Stimulated activated CD4-positive, alpha-beta T cell treated with anti-CD3 and anti-CD28 coated beads, Interleukin-1b, Interleukin-23, amount 100 ng/mL, for 1 hour (primary cell): ENCODE measurements around the gene IL10RA.
"Not testable (repeated sequence)": the region's sequence is repeated elsewhere in the genome, so short reads cannot be mapped to it uniquely, and the experiment has no call there.

Experiments used
- DNase-seq, 2 donors: peaks; one replicate each; pipeline ENCODE4 v3.0.0-alpha.2; 2020; ENCODE audit warnings: low read depth in 2 of 2

IL10RA gene

DNA sequence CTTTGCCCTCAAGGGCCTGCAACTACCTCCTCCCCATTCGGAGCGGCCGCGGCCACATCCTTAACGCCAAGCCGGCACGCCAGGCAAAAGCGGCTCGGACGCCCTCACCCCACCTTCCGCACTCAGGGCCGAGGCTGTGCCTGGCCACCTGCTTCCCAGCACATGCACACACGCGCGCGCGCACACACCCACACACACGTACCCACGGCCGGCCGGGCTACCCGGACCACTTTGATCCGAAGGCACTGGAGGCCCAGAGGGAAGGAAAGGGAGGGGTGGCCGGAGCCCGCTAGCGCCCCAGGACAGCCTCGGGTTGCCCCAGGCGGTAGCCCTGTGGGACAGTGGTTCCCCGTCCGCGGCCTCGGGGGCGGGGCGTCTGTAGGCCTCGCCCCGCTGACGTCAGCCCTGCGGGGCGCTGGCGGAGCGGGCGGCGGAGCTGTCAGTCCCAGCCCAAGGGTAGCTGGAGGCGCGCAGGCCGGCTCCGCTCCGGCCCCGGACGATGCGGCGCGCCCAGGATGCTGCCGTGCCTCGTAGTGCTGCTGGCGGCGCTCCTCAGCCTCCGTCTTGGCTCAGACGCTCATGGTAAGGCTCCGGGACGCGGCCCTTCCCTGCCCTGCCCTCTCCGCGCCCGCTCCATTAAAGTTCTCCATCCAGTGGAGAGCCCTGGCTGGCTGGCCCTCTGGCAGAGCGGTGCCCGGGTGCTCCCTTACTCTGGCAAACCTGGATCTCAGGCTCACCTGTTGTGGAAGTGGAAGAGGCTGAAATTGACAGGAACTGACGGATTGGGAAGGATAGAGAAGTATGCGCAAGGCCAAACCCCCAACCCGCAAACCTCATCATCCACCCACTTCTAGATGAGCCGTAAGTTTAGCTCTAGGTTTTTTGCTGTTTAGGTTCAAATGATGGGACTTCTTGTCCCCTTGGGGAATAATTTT is at the start of gene IL10RA:
TSS of gene IL10RA (plus strand) at position 442 of the 935 bp plus-strand sequence. CDS start at position 516, 74 bp downstream.
- peak; percentile 57 to 71 for DNase-seq

DNA sequence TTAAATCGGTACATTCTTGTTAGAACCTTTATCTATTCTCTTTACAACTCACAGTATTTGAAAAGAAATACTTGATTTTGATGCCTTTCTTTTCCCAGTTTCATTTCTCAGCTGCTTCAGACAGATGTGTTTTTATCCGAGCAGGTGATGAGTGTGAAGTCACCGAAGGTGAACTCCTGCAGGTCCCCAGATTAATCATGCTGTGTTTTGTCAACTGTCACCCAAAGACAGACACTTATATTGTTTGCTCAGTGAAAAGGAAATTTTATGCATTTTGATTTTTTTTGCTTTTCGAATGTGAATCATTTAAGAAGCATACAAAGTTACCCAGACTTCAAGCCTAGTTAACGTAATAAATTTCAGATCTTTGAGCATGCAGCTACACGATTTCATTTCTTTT is 49.2 kb upstream of the IL10RA start:
- no peak for DNase-seq

DNA sequence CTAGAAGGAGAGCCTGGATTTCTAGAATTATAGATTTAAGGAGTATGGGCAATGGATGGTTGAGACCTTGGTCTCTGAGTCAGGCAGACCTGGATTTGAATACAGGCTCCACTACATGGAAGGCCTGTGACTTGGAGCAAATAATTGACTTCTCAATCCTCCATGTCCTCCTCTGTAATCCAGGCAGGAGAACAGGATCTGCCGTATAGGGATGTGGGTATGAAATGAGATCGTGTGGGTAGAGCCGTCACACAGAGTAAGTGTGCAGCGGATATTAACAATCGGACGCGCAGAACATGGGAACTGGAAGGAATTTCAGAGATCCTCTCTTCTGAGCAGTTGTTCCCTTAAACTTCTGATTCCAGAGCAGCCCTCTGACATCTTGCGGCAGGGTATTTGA is 45.5 kb upstream of the IL10RA start:
- no peak for DNase-seq

DNA sequence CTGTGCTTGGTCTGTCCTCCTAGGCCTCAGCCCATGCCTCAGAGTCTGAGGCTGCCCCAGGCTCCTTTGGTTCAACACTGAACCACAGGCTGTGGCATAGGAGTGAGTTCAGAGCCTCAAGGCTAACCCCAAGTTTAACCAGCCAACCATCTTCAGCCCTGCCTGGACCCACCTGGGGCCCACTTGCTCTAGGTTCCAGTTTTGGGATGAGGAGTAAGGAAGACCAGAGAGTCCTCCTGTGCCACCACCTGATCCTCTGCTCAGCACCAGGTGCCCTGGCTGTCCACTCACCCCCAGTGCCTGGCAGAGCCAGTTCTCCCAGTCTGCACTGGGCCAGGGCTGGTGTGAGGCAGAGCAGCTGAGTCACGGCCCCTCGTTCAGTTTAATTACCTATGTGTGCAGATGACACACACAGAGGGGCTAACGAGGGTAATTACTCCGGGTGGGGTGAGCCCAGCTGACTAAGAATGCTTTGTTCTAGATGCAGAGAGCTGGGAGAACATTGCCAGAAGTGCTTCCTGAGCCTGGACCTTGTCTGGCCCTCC is 45.0 kb upstream of the IL10RA start:
- DNase-seq, result no peak

DNA sequence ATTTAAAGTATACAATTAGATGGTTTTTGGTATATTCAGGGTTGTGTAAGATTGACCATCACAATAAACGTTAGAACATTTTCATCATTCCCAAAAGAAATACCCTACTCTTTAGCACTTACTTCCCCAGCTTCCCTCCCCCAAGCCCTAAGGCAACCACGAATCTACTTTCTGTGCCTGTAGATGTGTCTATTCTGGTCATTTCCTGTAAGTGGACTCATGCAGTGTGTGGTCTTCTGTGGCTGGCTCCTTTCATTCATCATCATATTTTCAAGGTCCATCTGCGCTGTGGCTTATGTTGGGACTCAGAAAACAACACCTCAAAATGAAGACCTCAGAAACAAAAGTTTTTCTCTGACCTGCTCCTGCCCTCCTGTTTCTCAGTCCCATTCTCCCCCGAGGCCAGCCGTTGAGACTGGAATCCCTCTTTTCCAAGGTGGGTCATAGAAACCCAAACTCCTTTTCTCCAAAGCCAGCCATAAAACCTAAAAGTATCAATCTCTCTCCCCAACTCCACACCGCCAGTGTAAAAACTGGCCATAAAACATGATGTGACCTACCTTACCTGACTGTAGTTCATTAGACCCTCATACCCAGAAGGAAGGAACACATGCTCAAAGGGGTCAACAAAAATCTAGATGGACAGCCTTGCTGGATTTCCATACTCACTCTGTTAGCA is 44.1 kb upstream of the IL10RA start:
- no peak for DNase-seq

DNA sequence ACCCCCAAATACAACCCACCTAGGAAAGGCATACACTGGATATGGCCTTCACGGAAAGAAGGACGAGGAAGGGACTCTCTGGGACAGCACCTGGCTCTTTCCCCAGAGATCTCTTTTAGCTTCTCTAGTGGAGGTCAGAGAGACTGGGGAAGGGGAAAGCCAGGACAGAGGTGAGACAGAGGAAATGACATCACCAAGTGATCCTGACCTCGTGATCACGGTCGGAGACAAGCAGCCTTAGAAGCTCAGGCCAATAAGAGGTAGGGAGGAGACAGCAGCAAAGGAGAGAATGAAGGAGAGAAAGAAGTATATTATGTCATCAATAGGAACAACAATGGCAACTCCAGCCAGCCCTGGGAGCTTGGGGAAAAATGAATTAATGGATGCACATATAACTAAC is 41.6 kb upstream of the IL10RA start:
- DNase-seq, result no peak

DNA sequence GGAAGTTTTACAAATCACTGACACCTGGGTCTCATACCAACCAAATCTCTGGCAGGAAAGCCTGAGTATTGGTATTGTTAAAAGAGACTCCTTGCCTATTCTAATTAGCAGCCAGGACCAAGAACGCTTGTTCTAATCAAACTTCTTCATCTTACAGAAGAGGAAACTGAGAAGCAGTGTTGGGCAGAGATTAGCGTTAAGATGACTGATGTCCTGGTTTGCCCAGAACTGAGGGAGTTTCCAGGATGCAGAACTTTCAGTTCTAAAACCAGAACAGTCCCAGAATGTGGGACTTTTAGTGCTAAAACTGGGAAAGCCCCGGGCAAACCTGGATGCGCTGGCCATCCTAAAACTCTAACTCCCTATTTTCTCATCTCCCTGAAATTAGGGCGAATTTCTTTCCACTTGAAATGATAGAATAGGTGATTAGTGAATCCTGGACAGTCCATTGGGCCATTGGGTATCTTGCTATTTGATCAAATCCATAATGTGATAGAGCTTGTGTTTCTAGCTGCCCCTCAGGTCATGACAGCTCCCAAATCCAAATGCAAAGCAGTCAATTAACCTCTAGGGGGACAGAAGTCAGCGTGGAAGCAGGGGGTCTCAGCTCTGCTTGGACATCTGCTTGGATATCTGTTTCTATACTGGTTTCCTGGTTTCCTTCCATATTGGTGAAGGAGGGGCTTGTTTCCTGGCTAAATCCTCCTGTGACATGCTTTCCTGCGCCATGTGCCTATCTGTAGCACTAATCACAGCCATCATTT is 41.0 kb upstream of the IL10RA start:
- DNase-seq, result no peak

DNA sequence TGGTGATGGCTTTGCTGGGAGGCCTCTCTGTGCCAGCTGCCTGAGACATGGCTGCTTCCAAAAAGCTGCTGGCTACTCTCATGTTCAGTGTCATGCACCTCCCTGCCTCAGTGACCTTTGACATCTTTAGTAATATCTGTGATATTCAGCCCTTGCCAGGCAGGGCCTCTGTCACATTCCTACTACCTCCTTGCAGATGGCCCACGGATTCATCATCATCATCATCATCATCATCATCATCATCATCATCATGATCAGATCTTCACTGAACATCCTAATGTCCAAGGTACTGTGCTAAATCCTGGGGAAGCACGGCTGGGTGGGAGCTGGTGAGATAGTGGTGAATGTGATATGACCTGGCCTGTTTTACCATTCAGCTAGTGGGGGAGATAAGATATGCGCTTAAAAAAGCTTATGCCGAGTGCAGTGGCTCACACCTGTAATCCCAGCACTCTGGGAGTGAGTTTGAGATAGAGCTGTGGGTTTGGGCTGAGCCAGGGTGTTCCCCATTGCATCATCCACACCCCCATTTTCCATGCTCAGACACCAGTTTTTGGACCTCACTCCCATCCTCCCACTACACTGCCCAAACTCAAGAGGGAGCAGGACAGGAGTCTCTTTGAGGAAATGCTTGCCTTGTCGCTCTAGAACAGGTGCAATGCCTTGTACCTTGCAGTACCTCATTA is 39.9 kb upstream of the IL10RA start:
- no peak for DNase-seq

DNA sequence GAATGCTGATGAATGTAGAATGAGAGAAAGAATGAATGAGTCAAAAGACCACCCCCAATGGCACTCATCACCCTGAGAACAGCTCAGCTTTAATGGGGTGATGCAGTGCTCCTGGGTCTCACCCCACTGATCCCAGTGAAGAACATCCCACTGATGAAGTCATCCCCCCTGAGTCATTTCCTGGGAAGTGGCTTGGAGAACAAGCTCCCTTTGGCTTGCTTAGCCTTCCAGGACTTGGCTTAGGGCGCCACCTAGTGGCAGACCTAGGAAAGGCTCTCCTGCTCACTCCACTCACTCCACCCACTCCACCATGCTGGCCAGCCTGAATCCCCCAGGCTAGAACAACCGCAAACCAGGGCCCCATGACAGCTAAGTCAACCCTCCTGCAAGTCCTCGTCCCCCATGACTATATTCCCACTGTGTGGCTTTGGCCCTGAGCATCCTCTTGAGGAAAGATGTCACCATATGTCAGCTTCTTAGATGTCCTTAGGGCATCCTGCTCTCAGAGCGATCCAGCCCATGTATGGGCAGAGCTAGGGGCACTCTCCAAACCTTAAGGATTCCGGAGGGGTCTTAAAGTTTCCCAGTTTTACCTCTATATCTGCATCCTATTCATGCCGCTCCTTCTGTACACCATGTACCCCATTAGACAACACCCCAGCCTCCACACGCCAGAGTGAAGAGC is 39.2 kb upstream of the IL10RA start:
- peak; percentile 70 to 77 for DNase-seq

DNA sequence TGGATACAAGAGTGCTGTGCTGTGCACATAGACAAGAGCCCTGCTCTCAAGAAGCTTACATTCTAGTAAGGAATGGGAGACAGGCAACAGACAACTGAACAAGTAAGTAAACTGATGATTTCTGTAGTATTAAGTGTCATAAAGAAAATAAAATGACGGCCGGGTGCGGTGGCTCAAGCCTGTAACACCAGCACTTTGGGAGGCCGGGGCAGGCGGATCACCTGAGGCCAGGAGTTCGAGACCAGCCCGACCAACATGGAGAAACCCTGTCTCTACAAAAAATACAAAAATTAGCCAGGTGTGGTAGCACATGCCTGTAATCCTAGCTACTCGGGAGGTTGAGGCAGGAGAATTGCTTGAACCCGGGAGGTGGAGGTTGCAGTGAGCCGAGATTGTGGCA is 38.4 kb upstream of the IL10RA start:
- not testable (repeated sequence) for DNase-seq

DNA sequence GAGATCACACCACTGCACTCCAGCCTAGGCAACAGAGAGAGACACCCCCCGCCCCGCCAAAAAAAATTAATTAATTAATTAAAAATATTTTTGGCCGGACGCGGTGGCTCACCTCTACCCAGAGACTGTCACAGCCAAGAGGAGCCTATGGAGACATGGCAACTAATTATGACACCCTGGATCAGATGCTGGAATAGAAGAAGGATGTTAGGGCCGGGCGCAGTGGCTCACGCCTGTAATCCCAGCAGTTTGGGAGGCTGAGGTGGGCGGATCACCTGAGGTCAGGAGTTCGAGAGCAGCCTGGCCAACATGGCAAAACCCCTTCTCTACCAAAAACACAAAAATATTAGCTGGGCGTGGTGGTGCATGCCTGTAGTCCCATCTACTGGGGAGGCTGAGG is 37.7 kb upstream of the IL10RA start:
- DNase-seq, result not testable (repeated sequence)

DNA sequence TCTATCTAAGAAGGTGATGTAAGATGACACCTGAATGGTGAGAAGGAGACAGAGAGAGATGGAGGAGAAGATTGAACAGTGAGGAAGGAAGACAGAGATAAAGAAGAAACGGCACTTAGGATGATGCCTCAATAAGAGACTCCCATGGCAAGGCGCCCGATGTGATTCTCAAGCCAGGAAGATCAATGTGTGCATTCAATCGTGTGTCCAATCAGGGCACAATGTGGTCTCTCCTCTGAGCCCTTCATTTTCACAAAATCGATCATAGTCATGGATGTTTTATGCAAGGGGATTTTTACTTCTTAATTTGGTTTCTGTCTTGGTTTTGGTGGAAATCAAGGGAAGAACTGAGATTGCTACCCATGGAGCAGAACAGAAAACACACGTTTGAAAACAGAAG is 37.1 kb upstream of the IL10RA start:
- no peak for DNase-seq

DNA sequence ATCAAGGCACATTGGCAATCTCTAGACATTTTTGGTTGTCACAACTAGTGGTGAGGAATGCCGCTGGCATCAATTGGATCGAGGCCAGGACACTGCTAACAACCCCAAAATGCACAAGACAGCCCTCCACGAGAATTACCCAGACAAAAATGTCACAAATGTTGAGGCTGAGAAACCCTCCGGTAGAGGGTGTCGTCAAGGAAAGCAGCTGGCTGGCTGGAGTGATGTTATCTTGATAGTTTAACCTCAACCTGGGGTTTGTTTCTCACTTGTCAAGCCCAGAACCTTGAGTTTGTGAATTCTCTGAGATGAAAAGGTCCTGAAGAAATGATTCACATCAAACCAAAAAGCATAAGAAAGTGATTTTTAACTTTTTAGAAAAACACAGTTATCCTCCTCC is 35.9 kb upstream of the IL10RA start:
- peak in 1 of 2 donors; percentile 41 for DNase-seq

DNA sequence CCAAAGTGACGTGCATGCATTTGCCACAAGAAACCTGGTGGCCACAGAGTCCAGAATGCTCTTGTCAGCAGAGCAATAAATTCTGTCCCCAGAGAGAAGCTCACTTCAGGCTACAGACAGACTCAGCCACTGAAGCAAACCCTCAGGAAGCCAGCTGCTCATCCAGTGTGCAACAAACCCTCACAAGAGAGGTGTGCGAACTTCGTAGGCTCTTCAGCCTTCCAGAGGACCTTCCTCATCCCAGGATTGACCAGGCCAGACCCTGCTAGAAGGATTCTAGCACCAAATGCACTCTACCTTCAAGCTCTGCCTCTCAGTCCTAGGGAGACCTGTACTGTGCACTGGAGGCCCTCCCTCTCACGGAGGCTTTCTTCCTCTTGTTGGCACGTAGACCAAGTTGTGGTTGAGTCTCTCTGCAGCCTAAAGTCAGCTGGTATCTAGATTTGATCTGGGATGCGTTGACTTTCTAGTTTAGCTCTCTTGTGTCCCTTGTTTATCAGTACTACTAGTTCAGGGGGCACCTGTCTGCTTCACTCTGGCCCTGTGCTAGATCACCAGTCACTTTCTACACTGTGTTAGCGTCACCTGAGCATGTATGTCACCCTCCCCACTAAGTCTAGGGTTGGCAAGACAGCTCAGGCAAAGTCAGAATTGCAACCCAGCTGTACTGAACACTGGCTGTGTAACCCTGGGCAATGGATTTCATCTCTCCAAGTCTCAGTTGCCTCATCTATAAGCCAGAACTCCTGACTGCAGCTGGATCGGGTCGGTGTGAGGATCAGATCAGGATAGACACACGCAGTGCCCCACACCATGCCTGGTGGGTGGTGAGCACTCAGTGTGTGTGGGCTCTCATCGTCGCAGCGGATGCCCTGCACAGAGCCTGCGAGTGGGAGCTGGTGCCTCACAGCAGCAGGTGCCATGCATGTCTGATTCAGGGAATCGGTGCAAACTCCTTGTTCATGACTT is 34.9 kb upstream of the IL10RA start:
- DNase-seq, result no peak

DNA sequence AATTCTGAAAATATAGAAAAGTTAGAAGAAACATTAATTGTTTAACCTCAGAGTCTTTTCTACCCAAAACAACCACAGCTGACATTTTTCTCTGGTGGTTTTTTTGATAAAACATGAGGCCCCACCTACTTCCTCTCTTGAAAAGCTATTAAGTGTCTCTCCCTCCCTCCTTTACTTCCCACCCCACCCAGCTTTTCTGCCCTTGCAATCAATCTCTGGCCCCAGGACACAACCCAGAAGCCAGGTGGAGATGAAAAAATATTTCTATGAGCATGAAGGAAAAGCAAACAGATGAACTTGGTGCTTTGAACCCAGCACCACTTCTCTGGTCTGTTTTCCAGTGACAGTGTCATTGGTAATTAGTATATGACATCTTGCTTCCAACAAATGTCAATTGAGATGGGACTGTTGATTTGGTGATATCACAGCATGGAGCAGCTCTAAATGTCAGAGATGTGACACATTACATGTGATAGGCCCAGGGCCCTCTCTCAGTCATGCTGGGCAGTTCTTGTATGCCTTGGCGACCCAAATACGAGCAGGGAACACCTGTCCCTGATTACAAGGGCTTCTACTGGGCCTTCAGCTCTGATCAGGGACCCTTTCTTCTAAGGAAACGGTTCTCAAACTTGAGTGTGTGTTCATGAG is 33.0 kb upstream of the IL10RA start:
- no peak for DNase-seq

DNA sequence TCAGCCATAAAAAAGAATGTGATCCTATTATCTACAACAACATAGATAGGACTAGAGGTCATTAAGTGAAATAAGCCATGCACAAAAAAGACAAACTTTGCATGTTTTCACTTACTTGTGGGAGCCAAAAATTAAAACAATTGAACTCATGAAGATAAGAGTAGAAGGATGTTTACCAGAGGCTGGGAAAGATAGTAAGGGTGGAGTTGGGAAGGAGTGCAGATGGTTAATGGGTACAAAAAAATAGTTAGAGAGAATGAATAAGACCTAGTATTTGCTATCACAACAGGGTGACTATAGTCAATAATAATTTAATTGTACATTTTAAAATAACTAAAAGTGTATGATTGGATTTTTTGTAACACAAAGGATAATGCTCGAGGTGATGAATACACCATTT is 27.2 kb upstream of the IL10RA start:
- DNase-seq, result no peak

DNA sequence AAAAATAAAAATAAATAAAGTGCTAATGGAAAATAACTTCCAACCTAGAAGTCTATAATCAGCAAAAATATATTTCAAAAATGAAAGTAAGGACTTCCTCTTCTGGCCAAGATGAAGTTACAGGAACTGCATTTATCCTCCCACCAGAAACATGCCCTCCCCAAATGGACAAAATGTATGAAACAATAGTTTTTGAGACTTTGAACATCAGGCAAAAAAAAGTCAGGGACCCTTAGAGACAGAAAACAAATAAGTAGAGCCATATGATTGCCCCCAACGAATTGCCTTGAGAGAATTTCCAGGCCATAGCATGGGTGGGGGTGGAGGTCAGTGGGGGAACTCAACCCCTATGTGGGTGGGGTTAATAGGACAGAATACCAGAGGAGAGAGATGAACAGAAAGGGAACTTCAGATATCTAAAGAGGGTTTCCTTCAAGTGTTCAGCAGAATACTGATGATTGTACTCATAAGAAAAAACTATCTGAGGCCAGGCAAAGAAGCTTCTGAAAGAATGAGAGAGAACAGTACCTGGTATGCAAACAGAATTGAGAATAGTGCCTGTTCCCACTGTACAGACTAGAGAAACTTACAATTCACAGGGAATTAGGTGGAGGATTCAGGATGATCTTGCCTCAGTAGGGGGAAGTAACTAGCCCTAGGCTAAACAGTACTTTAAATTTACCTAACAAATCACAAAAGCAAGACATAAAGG is 26.6 kb upstream of the IL10RA start:
- no peak for DNase-seq

DNA sequence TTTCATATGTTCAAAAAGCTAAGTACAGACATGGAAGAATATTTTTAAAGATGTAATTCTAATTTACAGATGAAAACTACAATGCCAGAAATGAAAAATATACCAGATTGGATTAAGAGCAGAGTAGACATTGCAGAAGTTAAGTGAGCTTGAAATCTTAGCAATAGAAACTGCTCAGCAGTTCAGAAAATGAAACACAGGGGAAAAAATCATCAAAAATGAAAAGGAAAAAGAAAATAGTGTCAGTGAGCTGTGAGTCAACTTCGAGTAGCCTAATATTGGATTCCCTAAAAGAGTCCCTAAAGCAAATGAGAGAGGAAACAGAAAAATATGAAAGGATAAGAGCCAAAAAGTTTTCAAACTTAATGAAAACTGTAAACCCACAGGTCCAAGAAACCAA is 25.8 kb upstream of the IL10RA start:
- DNase-seq, result no peak
